ENCODE measurements around the gene RIOK3.
A peak's percentile ranks its signal among the peaks of the same experiment; 100 is the strongest.
"Not testable (repeated sequence)": the region's sequence is repeated elsewhere in the genome, so short reads cannot be mapped to it uniquely, and the experiment has no call there.

RIOK3 gene

GRCh38 chr18:23470620-23471387, 17.7 kb downstream of the RIOK3 start:
- no peak for DNase-seq (ENCODE audit: low spot score in 2 of 2)
- H3K27ac Mint-ChIP-seq = no peak overlapping the region
- H3K4me3 Mint-ChIP-seq = no peak overlapping the region
- H3K4me1 Mint-ChIP-seq = peaks cover 6% of the 10 kb centered on the region
- H3K9me3 Mint-ChIP-seq = no peaks in the 10 kb centered on the region
- H3K36me3 Mint-ChIP-seq = no peaks in the 10 kb centered on the region
- ATAC-seq = no peak

- no peak for DNase-seq (ENCODE audit: low spot score in 2 of 2)
- H3K36me3 Mint-ChIP-seq = no peaks in the 10 kb centered on the region
- no peaks in the 10 kb centered on the region for H3K9me3 Mint-ChIP-seq
- H3K27ac Mint-ChIP-seq = no peak overlapping the region
- ATAC-seq = no peak
- no peak overlapping the region for H3K4me3 Mint-ChIP-seq
- peaks cover 6% of the 10 kb centered on the region for H3K4me1 Mint-ChIP-seq
Observed at GRCh38 chr18:23471486-23471885, 18.4 kb downstream of the RIOK3 start.

GRCh38 chr18:23479829-23480505, 26.9 kb downstream of the RIOK3 start:
- ATAC-seq (no peak), DNase-seq (ENCODE audit: low spot score in 2 of 2) (no peak)
- H3K9me3 Mint-ChIP-seq = no peaks in the 10 kb centered on the region
- H3K4me1 Mint-ChIP-seq = no peaks in the 10 kb centered on the region
- no peak overlapping the region for H3K27ac Mint-ChIP-seq
- no peaks in the 10 kb centered on the region for H3K36me3 Mint-ChIP-seq
- H3K4me3 Mint-ChIP-seq = no peak overlapping the region

GRCh38 chr18:23484561-23485182, 31.6 kb downstream of the RIOK3 start:
- H3K4me3 Mint-ChIP-seq = no peak overlapping the region
- ATAC-seq = no peak
- DNase-seq (ENCODE audit: low spot score in 2 of 2) = no peak
- no peaks in the 10 kb centered on the region for H3K9me3 Mint-ChIP-seq
- H3K27ac Mint-ChIP-seq = no peak overlapping the region
- peaks cover 18% of the 10 kb centered on the region for H3K4me1 Mint-ChIP-seq
- H3K36me3 Mint-ChIP-seq = no peaks in the 10 kb centered on the region

- H3K4me3 Mint-ChIP-seq = no peak overlapping the region
- peaks cover 18% of the 10 kb centered on the region for H3K4me1 Mint-ChIP-seq
- no peaks in the 10 kb centered on the region for H3K36me3 Mint-ChIP-seq
- DNase-seq (ENCODE audit: low spot score in 2 of 2) (no peak), ATAC-seq (no peak)
- H3K9me3 Mint-ChIP-seq = no peaks in the 10 kb centered on the region
- H3K27ac Mint-ChIP-seq = no peak overlapping the region
Observed at GRCh38 chr18:23485386-23485785, 32.3 kb downstream of the RIOK3 start.

- no peak for DNase-seq (ENCODE audit: low spot score in 2 of 2)
- no peaks in the 10 kb centered on the region for H3K9me3 Mint-ChIP-seq
- H3K36me3 Mint-ChIP-seq = no peaks in the 10 kb centered on the region
- H3K4me1 Mint-ChIP-seq = peaks cover 18% of the 10 kb centered on the region
- peak overlapping the region; percentile 43 for H3K27ac Mint-ChIP-seq
- H3K4me3 Mint-ChIP-seq = peak overlapping the region; percentile 51
- peak; percentile 85 for ATAC-seq
Observed at GRCh38 chr18:23487738-23488570, 34.9 kb downstream of the RIOK3 start.

GRCh38 chr18:23489586-23489985, 36.5 kb downstream of the RIOK3 start:
- not testable (repeated sequence) for H3K27ac Mint-ChIP-seq, H3K36me3 Mint-ChIP-seq, H3K4me3 Mint-ChIP-seq

GRCh38 chr18:23493654-23494053, 40.6 kb downstream of the RIOK3 start:
- Mint-ChIP-seq H3K4me1 (peaks cover 1% of the 10 kb centered on the region), H3K27ac (no peak overlapping the region), H3K4me3 (no peak overlapping the region), H3K36me3 (no peaks in the 10 kb centered on the region), H3K9me3 (no peaks in the 10 kb centered on the region)
- ATAC-seq = no peak
- DNase-seq (ENCODE audit: low spot score in 2 of 2) = no peak

More at GRCh38 chr18:23489586-23489985, 36.5 kb downstream of the RIOK3 start:
- H3K4me1 Mint-ChIP-seq = peaks cover 18% of the 10 kb centered on the region
- ATAC-seq; DNase-seq (ENCODE audit: low spot score in 2 of 2); H3K9me3 Mint-ChIP-seq: not testable (repeated sequence)

- H3K4me3 Mint-ChIP-seq = no peak overlapping the region
Observed at GRCh38 chr18:23494992-23495391, 41.9 kb downstream of the RIOK3 start.

GRCh38 chr18:23495723-23496440, 42.8 kb downstream of the RIOK3 start:
- Mint-ChIP-seq H3K27ac (no peak overlapping the region), H3K9me3 (no peaks in the 10 kb centered on the region), H3K4me1 (peaks cover 12% of the 10 kb centered on the region), H3K4me3 (no peak overlapping the region), H3K36me3 (no peaks in the 10 kb centered on the region)
- ATAC-seq (no peak), DNase-seq (ENCODE audit: low spot score in 2 of 2) (no peak)

More at GRCh38 chr18:23494992-23495391, 41.9 kb downstream of the RIOK3 start:
- no peaks in the 10 kb centered on the region for H3K36me3 Mint-ChIP-seq
- H3K9me3 Mint-ChIP-seq = no peaks in the 10 kb centered on the region
- no peak overlapping the region for H3K27ac Mint-ChIP-seq
- no peak for DNase-seq (ENCODE audit: low spot score in 2 of 2)
- no peak for ATAC-seq
- peaks cover 12% of the 10 kb centered on the region for H3K4me1 Mint-ChIP-seq

GRCh38 chr18:23498117-23498516, 45.0 kb downstream of the RIOK3 start:
- Mint-ChIP-seq H3K4me3 (no peak overlapping the region), H3K27ac (no peak overlapping the region), H3K36me3 (peaks cover 4% of the 10 kb centered on the region), H3K4me1 (peaks cover 19% of the 10 kb centered on the region), H3K9me3 (no peaks in the 10 kb centered on the region)
- DNase-seq (ENCODE audit: low spot score in 2 of 2) (no peak), ATAC-seq (no peak)

GRCh38 chr18:23498877-23499276, 45.8 kb downstream of the RIOK3 start:
- Mint-ChIP-seq H3K4me1 (peaks cover 19% of the 10 kb centered on the region), H3K36me3 (peaks cover 9% of the 10 kb centered on the region), H3K4me3 (no peak overlapping the region), H3K9me3 (no peaks in the 10 kb centered on the region), H3K27ac (no peak overlapping the region)
- ATAC-seq (peak; percentile 63), DNase-seq (ENCODE audit: low spot score in 2 of 2) (peak; percentile 59 to 79)

- H3K4me3 Mint-ChIP-seq = no peak overlapping the region
- ATAC-seq (no peak), DNase-seq (ENCODE audit: low spot score in 2 of 2) (no peak)
- no peaks in the 10 kb centered on the region for H3K9me3 Mint-ChIP-seq
- no peak overlapping the region for H3K27ac Mint-ChIP-seq
- peaks cover 14% of the 10 kb centered on the region for H3K36me3 Mint-ChIP-seq
- H3K4me1 Mint-ChIP-seq = peaks cover 19% of the 10 kb centered on the region
Observed at GRCh38 chr18:23499291-23499781, 46.2 kb downstream of the RIOK3 start.

- peak overlapping the region; percentile 93 for H3K4me3 Mint-ChIP-seq
- H3K27ac Mint-ChIP-seq = no peak overlapping the region
- no peak for DNase-seq (ENCODE audit: low spot score in 2 of 2)
- ATAC-seq = no peak
- H3K4me1 Mint-ChIP-seq = peaks cover 27% of the 10 kb centered on the region
- peaks cover 33% of the 10 kb centered on the region for H3K36me3 Mint-ChIP-seq
- H3K9me3 Mint-ChIP-seq = no peaks in the 10 kb centered on the region
Observed at GRCh38 chr18:23501626-23502025, 48.5 kb downstream of the RIOK3 start.

Data from stimulated activated effector memory CD8-positive, alpha-beta T cell treated with anti-CD3 and anti-CD28 coated beads, Interleukin-12 subunit alpha, Interleukin-12 subunit beta, amount 100 ng/mL, for 72 hours (primary cell).